MV-4-11 (cell line): ENCODE measurements around the gene PDIA4.
A peak's percentile ranks its signal among the peaks of the same experiment; 100 is the strongest.

ENCODE experiments used
- DNase-seq: peaks from one replicate; lab custom pipeline; 2025; lab: John Stamatoyannopoulos, UW

Gene PDIA4

DNA sequence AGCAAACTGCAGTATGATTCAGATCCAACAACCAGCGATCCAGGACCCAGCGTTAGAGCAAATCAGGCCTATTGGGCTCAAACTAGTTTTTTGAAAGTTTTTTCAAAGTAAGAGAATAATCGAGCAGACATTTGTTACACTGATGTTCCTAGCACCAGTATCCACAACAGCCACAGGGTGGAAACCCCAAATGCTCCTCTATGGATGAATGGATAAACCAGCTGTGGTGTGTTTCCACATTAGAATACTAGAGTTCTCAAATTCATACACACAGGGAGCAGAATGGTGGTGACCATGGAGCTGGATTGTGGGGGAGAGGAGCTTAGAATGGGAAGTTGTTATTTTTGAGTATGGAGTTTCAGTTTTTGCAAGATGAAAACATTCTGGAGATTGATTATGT lies 60.7 kb downstream of the PDIA4 start:
- DNase-seq: no peak

GRCh38 chr7:148967032-148967372 lies 61.3 kb downstream of the PDIA4 start:
- DNase-seq: no peak

DNA sequence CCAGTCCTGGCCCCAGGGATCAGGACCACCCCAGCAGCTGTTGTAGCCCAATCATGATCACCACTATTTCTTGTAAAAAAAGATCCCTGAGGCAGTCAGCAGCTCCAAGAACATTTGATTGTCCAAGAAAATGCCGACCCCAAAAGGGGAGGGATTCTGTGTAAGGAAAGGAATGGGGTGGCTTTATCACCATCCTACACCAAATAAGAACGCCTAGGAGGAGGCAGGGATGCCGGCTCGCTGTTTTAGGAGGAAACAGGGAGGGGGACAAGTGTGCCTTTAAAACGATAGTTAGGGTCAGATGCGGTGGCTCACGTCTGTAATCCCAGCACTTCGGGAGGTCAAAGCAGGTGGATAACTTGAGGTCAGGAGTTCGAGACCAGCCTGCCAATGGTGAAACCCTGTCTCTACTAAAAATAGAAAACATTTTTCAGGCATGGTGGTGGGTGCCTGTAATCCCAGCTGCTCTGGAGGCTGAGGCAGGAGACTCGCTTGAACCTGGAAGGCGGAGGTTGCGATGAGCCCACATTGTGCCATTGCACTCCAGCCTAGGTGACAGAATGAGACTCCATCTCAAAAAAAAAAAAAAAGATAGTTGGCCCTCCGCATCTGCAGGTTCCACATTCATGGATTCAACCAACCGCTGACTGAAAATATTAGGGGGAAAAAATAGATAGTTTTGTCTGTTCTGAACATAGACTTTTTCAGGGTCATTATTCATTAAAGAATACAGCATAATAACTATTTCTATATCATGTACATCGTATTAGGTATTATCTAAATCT lies 63.6 kb downstream of the PDIA4 start:
- DNase-seq: no peak

- peak; percentile 11 for DNase-seq
These were observed 64.5 kb downstream of the PDIA4 start for GRCh38 chr7:148963583-148964482.

DNA sequence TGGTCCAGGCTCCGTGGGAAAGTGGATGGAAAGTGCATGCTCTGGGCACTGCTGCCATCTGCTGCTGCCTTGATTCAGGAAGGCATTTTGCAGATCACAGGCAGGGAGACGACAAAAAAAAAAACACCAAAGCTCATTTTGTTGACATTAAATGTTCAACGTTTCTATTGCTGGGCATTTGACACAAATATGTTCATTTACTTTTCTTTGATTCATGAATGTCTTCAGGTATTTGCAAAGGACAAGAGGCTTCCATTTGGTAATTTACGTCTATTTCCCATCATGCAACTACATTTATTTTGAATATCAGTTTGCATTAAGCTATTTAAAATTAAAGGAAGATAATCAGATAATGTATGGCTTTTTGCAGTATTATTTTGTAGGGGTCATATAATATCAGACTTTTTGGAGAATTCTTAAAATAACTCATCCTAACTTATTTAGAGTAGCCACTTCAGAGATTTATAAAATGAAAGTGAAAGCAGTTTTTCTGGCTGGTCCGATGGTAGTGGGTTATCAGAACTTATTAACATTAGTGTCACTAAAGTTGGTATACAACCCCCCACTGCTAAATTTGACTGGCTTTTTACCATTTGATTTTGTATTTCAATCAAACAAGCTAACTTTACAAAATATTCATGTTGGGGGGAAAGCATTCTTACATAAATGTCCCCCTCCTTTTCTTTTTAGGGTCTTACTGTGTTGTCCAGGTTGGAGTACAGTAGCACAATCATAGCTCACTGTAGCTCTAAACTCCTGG lies 65.3 kb downstream of the PDIA4 start:
- peak; percentile 72 for DNase-seq

- DNase-seq: no peak
These were observed 65.9 kb downstream of the PDIA4 start for GRCh38 chr7:148962440-148962822.

DNA sequence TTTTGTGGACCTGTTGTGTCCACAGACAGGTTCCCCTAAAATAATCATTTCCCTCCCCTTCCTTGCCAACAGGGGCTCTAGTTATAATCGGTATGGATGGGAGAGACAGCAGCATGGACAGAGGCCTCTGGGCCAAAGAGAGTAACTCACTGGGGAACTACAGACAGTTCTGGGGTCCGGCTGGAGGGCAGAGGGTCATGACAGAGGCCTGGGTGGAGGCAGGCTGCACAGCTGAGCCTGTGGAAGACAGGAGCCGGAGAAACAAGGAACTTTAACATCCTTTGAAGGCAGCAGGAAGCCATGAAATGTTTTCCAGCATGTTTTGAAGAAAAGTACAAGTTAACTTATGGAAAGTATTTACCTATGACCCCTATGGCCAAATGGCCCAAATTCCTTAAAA lies 68.6 kb downstream of the PDIA4 start:
- DNase-seq: no peak

GRCh38 chr7:148958061-148958460 lies 70.2 kb downstream of the PDIA4 start:
- no peak for DNase-seq

GRCh38 chr7:148954766-148955165 lies 73.5 kb downstream of the PDIA4 start:
- no peak for DNase-seq

DNA sequence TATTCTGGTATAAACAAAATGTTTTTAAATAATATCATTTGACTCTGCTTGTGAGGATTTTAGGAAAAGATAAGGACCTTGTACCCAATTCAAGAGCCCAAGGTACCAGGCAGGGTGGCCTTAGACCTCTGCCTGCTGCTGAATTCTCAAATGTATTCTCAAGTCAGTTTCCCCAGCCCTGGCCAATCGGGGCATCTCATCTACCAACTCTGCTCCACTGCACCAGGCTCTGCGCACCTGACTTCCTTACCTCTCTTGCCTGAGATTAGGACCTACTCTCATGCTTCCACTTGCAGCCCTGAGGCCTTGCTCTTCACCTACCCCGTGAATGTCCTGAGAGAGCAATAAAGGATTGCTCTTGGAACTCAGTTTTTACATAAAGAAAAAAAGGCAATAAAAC lies 74.6 kb downstream of the PDIA4 start:
- no peak for DNase-seq
